WTC11 (cell line): ENCODE measurements around the gene CIT.

Experiments
- ARID4B ChIP-seq: sonication (generic); formaldehyde crosslinking; IDR thresholded peaks from 2 replicates; pipeline ENCODE4 v1.8.0; 2023; ENCODE audit warnings: missing genetic modification reagents, mild to moderate bottlenecking, borderline replicate concordance
- CREB1 ChIP-seq: sonication (generic); formaldehyde crosslinking; IDR thresholded peaks from 2 replicates; pipeline ENCODE4 v1.8.0; 2023; ENCODE audit warnings: mild to moderate bottlenecking, missing genetic modification reagents
- CTCF ChIP-seq: fragments of 200-600 bp; IDR thresholded peaks from 2 replicates; pipeline ENCODE4 v1.8.0; 2022; ENCODE audit warnings: antibody characterized with exemption
- FOXK1 ChIP-seq: sonication (generic); formaldehyde crosslinking; IDR thresholded peaks from 2 replicates; pipeline ENCODE4 v1.8.0; 2022; ENCODE audit warnings: mild to moderate bottlenecking, moderate library complexity, missing genetic modification reagents
- MAX ChIP-seq: sonication (generic); formaldehyde crosslinking; IDR thresholded peaks from 2 replicates; pipeline ENCODE4 v1.8.0; 2022; ENCODE audit warnings: mild to moderate bottlenecking, missing genetic modification reagents
- SMAD3 ChIP-seq: sonication (generic); formaldehyde crosslinking; IDR thresholded peaks from 2 replicates; pipeline ENCODE4 v1.8.0; 2022; ENCODE audit warnings: missing genetic modification reagents, mild to moderate bottlenecking, borderline replicate concordance
- ZNF219 ChIP-seq: sonication (generic); formaldehyde crosslinking; IDR thresholded peaks from 2 replicates; pipeline ENCODE4 v1.8.0; 2023; ENCODE audit warnings: missing genetic modification reagents, mild to moderate bottlenecking, borderline replicate concordance

DNA sequence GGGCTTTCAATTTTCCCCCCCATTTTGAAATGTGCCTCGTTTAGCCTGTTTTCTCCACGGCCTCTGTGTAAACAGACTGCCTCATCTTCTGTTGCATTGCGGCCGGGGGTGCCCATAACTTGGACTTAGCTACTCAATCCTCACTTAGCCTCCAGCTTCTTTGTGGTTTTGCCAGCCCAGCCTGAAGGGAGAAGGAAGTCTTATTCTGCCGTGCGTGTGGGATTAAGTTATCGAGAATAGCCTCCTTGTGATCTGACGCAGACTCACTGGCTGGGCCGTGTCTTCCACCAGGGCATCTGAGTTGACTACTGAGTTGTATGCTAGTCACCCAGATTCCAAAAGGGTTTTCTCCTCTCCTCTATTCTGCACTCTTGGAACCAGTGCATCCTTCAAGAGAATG lies 201.1 kb downstream of the CIT start:
- TF ChIP-seq SMAD3 (CRISPR knock-in tag) = no peak
- no peak for TF ChIP-seq CREB1 (CRISPR knock-in tag)
- no peak for TF ChIP-seq CTCF
- no peak for TF ChIP-seq MAX (CRISPR knock-in tag)
- TF ChIP-seq FOXK1 = no peak
- TF ChIP-seq ZNF219 (CRISPR knock-in tag) = no peak
- TF ChIP-seq ARID4B (CRISPR knock-in tag) = no peak
